D721Med (cell line): ENCODE data around the gene GLB1L.
"Not testable (repeated sequence)": the region's sequence is repeated elsewhere in the genome, so short reads cannot be mapped to it uniquely, and the experiment has no call there.

Source experiments
- DNase-seq: peaks from one replicate; pipeline ENCODE4 v3.0.0; 2011; ENCODE audit warnings: low spot score; ENCODE audit not compliant: insufficient read length
- FAIRE-seq: peaks from 2 replicates; lab custom pipeline; 2011; peaks lifted over from hg19 to GRCh38; lab: Jason Lieb, UNC
- TF ChIP-seq, protein P1 (sequence below): IDR thresholded peaks from 2 replicates; pipeline ENCODE4 v1.5.1; 2012; ENCODE audit warnings: mild to moderate bottlenecking, control low read depth; ENCODE audit not compliant: insufficient read depth; ENCODE audit errors: missing control alignments

GLB1L gene

DNA sequence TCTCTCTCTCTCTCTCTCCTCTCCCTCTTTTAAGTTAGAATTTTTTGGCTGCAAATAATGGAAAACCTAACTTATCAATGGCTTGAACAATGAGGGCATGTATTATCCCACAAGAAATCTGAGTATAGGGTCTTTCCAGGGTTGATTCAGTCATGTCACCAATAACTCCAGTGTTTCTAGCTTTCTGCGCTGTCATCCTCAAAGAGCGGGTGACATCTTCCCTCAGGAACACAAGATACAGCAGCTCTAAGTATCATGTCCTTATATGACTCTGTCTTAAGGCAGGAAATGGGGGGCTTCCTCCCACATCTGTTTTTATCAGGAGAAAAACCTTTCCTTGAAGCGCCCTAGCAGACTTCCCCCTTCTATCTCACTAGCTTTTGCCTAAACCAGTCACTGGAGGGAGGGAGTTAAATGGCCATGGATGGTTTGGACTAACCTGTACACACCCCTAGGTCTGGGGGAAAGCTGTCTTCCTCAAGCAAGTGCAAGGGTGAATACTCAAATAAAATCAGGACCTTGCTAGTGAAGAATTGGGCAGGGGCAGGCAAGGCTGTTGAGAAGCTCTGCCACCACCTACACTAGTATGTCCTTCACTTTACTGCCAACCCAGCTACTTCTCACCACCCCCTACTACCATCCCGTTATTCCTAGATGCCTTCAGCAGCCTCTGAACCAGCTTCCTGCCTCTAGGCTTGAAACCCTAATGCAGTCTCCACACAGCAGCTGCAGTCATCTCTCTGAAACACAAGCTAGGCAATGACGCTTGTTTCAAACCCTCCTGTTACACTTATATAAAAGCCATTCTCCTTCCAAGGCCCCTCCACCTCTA lies 16.0 kb upstream of the GLB1L start:
- no peak for FAIRE-seq
- TF ChIP-seq, protein P1, sequence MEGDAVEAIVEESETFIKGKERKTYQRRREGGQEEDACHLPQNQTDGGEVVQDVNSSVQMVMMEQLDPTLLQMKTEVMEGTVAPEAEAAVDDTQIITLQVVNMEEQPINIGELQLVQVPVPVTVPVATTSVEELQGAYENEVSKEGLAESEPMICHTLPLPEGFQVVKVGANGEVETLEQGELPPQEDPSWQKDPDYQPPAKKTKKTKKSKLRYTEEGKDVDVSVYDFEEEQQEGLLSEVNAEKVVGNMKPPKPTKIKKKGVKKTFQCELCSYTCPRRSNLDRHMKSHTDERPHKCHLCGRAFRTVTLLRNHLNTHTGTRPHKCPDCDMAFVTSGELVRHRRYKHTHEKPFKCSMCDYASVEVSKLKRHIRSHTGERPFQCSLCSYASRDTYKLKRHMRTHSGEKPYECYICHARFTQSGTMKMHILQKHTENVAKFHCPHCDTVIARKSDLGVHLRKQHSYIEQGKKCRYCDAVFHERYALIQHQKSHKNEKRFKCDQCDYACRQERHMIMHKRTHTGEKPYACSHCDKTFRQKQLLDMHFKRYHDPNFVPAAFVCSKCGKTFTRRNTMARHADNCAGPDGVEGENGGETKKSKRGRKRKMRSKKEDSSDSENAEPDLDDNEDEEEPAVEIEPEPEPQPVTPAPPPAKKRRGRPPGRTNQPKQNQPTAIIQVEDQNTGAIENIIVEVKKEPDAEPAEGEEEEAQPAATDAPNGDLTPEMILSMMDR, result no peak
- DNase-seq, result no peak

- FAIRE-seq, result not testable (repeated sequence)
These were observed 13.7 kb upstream of the GLB1L start for GRCh38 chr2:219258942-219259341.

DNA sequence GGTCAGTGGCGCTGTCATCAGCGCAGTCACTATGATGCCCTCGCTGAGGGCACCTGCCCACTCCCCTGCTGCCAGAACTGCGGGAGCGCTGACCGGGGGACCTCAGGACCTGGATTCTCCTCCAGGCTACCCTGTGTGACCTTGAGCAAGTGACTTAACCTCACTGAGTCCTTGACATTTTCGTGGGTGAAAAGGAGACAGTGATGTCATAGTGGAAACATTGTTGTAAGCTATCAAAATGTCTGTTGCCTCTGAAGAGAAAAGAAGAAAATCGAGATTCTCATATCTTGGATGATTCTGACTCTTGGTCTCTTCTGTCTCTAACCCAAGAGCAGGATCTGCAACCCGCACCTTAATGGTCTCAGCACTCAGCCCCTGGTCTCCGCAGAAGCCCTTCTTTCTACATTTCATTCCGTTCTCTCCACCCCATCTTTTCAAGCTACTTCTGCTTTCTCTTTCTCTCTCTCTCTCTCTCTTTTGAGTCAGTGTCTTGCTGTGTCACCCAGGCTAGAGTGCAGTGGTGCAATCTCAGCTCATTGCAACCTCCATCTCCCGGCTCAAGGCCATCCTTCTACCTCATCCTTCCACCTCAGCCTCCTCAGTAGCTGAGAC lies 9.5 kb upstream of the GLB1L start:
- TF ChIP-seq, protein P1, result no peak
- FAIRE-seq (no peak), DNase-seq (no peak)

More at GRCh38 chr2:219258942-219259341, 13.7 kb upstream of the GLB1L start:
- not testable (repeated sequence) for DNase-seq

GRCh38 chr2:219253753-219254589 lies 8.7 kb upstream of the GLB1L start, which contains the start of gene TUBA4A:
TUBA4A (minus strand) TSS chr2:219253918; CDS start chr2:219253858, 60 bp downstream.
- TF ChIP-seq, protein P1, result no peak
- DNase-seq (peak; percentile 93), FAIRE-seq (no peak)

DNA sequence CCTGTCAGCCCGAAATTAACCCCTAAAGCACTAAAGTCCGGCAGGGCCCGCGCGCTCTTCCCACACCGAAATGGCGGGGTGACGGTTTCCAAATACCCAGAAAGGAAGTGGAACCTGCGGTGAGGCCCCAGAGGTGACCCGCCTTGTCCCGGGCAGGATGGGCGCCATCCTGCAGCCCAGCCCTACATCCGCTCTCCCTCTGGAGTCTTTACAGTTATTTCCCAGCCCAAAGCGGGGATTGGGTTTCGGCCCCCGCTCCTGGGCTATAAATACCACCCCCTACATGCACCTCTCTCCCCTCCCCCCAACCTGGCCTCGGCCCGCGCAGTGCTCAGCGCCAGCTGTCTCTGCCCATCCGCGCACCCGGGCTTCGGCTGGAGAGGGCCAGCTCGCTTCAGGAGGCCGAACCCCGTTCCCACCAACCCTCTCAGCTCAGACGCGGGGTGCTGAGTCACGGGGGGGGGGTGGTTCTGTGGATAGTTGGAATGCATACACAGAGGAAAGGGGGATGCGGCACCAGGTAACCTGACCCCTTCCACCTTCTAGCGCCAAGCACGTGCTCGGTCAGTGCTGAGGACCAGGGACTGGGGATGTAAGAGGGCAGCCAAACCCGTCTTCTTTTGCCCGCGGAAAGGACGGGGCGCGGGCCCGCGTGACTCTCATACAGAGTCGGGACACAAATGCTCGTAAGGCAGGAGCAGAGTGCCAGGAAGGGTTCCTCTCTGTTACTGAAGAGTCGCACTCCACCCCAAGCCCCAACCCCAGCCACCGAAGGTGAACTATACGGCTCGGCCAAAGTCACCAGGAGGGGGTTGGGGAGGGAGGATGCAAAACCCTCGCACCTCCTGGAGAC lies 7.9 kb upstream of the GLB1L start, which contains the start of gene TUBA4B:
Gene TUBA4B, plus strand, starts transcription at position 344 of the 853 bp plus-strand sequence. Its CDS starts 165 bp downstream, at position 509.
- DNase-seq, result no peak
- no peak for FAIRE-seq
- TF ChIP-seq, protein P1, result no peak

DNA sequence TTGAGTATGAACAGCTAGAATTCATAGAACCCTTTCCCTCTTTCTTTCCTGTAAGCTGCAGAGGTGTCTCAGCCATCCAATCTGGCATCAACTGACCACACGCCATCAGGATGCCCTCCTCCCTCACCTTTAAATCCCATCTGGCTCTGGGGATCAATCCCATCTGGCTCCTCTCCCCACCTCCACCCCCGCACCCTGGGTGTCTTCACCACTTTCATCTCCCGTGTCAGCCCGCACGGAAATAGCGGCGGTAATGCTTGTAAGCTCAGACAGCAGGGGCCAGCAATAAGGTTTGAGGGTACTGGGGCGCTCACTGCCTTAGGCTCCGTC lies 7.3 kb upstream of the GLB1L start:
- TF ChIP-seq, protein P1, result no peak
- DNase-seq (no peak), FAIRE-seq (no peak)

DNA sequence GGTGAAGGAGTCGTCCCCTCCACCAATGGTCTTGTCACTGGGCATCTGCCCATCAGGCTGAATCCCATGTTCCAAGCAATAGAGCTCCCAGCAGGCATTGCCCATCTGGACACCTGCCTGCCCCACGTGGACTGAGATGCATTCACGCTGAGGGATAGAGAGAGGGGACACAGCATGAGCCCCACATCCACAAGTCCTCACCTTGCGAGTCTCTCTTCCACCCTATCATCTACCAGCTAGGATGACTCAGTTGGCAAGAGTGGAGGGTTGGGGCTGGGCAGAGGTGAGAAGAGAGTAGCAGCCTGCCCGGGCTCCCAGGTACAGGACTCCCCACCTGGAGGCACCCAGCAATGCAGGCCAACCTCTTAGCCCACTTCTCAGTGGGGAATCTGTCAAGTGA lies 6.8 kb upstream of the GLB1L start:
- FAIRE-seq (no peak), DNase-seq (no peak)
- TF ChIP-seq, protein P1, result no peak
